Measurements from ENCODE around the gene MLX. TPM values are rescaled to one million over a fixed set of nuclear protein-coding genes. Genes with fewer than 3 reads are reported as not detected.

MLX gene
- total and polyA plus RNA-seq, 2 donors (not counting 1 experiment from before 2014, with no cell fraction given): 36.2 to 49.3 TPM

DNA sequence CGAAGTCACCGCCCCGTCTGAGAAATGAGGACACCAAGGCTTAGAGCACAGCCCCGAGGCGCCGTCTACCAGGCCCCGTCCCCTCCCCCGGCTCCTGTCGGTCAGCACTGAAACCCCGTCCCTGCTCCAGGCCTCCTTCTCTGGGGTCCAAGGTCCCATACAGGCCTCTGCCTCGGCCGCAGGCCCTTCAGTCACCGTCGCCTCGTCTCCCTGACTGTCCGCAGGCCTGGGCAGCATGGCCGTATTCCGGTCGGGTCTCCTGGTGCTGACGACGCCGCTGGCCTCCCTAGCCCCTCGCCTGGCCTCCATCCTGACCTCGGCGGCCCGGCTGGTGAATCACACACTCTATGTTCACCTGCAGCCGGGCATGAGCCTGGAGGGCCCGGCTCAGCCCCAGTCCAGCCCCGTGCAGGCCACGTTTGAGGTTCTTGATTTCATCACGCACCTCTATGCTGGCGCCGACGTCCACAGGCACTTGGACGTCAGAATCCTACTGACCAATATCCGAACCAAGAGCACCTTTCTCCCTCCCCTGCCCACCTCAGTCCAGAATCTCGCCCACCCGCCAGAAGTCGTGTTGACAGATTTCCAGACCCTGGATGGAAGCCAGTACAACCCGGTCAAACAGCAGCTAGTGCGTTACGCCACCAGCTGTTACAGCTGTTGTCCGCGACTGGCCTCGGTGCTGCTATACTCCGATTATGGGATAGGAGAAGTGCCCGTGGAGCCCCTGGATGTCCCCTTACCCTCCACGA is 4.3 kb upstream of the MLX start:
- H4K20me1 ChIP-seq (ENCODE audit: control insufficient read depth, extremely low read depth, insufficient read depth, low read length): no peaks in the 10 kb centered on the region
- H3K4me1 ChIP-seq (ENCODE audit: control insufficient read depth, extremely low read depth, insufficient read depth, low read length): peaks cover 14% of the 10 kb centered on the region
- peak overlapping the region; percentile 76 to 89 (median 82) for H3K4me3 ChIP-seq (replicated peaks in 1 of 4; ENCODE audit: control extremely low read depth in 1 of 4, insufficient read depth in 1 of 4, low read depth in 3 of 4, low read length in 4 of 4)
- H3K79me2 ChIP-seq (ENCODE audit: control insufficient read depth, insufficient read depth, low read length): peaks cover 32% of the 10 kb centered on the region
- H3K36me3 ChIP-seq (ENCODE audit: control insufficient read depth, insufficient read depth, low read length): peaks cover 16% of the 10 kb centered on the region
- peak overlapping the region; percentile 98 for H3K4me2 ChIP-seq (ENCODE audit: extremely low read depth, insufficient read depth, low read length)
- TF ChIP-seq EZH2 (IDR thresholded peaks at IDR 0.05; ENCODE audit: low read length, missing control alignments): no peak
- TF ChIP-seq, protein P1, sequence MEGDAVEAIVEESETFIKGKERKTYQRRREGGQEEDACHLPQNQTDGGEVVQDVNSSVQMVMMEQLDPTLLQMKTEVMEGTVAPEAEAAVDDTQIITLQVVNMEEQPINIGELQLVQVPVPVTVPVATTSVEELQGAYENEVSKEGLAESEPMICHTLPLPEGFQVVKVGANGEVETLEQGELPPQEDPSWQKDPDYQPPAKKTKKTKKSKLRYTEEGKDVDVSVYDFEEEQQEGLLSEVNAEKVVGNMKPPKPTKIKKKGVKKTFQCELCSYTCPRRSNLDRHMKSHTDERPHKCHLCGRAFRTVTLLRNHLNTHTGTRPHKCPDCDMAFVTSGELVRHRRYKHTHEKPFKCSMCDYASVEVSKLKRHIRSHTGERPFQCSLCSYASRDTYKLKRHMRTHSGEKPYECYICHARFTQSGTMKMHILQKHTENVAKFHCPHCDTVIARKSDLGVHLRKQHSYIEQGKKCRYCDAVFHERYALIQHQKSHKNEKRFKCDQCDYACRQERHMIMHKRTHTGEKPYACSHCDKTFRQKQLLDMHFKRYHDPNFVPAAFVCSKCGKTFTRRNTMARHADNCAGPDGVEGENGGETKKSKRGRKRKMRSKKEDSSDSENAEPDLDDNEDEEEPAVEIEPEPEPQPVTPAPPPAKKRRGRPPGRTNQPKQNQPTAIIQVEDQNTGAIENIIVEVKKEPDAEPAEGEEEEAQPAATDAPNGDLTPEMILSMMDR (conservative IDR thresholded peaks at IDR 0.05 in 1 of 2, IDR thresholded peaks at IDR 0.05 in 1 of 2; ENCODE audit: low read depth in 1 of 2, low read length in 2 of 2): no peak
- no peaks in the 10 kb centered on the region for H3K9me3 ChIP-seq (ENCODE audit: control insufficient read depth, insufficient read depth, low read depth, low read length)
- H3K27me3 ChIP-seq (ENCODE audit: control insufficient read depth, insufficient read depth, low read length): no peaks in the 10 kb centered on the region
- peak overlapping the region; percentile 76 for H3K9ac ChIP-seq (ENCODE audit: insufficient read depth, low read length)
- H2AFZ ChIP-seq (ENCODE audit: low read length): no peak overlapping the region
- peak overlapping the region; percentile 83 for H3K27ac ChIP-seq (ENCODE audit: insufficient read depth, low read length)
- peak; percentile 27 to 28 for DNase-seq (ENCODE audit: low read depth in 2 of 2)

DNA sequence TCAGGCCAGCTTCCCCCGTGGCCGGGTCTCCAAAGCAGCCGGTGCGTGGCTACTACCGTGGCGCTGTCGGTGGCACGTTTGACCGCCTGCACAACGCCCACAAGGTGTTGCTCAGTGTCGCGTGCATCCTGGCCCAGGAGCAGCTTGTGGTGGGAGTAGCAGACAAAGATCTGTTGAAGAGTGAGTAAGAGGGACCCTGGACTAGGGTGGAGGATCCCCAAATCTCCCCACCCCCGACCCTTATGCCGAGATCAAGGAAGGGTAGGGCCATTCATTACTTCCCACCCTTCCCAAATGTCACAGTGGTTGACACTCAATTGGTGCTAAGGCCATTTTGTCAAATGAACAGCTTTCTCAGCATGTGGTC is 3.8 kb upstream of the MLX start:
- Histone ChIP-seq H3K4me1 (ENCODE audit: control insufficient read depth, extremely low read depth, insufficient read depth, low read length) (peaks cover 16% of the 10 kb centered on the region), H2AFZ (ENCODE audit: low read length) (no peak overlapping the region), H3K4me2 (ENCODE audit: extremely low read depth, insufficient read depth, low read length) (peak overlapping the region; percentile 98), H3K4me3 (replicated peaks in 1 of 4; ENCODE audit: control extremely low read depth in 1 of 4, insufficient read depth in 1 of 4, low read depth in 3 of 4, low read length in 4 of 4) (peak overlapping the region; percentile 76 to 89 (median 82)), H3K79me2 (ENCODE audit: control insufficient read depth, insufficient read depth, low read length) (peaks cover 36% of the 10 kb centered on the region), H3K9ac (ENCODE audit: insufficient read depth, low read length) (peak overlapping the region; percentile 76), H4K20me1 (ENCODE audit: control insufficient read depth, extremely low read depth, insufficient read depth, low read length) (no peaks in the 10 kb centered on the region), H3K36me3 (ENCODE audit: control insufficient read depth, insufficient read depth, low read length) (peaks cover 18% of the 10 kb centered on the region), H3K27ac (ENCODE audit: insufficient read depth, low read length) (peak overlapping the region; percentile 83), H3K27me3 (ENCODE audit: control insufficient read depth, insufficient read depth, low read length) (no peaks in the 10 kb centered on the region), H3K9me3 (ENCODE audit: control insufficient read depth, insufficient read depth, low read depth, low read length) (no peaks in the 10 kb centered on the region)
- DNase-seq (ENCODE audit: low read depth in 2 of 2): no peak
- TF ChIP-seq EZH2 (IDR thresholded peaks at IDR 0.05; ENCODE audit: low read length, missing control alignments): no peak
- TF ChIP-seq, protein P1 (conservative IDR thresholded peaks at IDR 0.05 in 1 of 2, IDR thresholded peaks at IDR 0.05 in 1 of 2; ENCODE audit: low read depth in 1 of 2, low read length in 2 of 2): no peak

DNA sequence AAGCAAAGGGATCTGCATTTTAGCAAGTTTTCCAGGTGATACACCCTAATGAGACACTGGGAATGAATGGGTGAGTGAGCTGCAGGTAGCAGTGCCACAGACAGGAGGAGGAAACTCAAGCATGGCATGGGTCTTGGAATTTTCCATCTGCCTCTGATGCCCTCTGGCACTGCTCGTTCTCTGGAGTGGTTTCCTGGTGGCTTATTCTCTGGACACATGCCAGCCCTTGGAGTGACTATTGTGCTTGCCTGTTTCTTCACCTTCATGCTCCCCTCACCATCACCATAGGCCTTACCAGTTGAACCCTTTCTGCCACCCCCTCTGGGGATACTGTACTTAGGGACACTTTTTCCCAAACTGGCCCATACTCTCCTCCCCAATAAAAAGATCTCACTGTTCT is 3.4 kb upstream of the MLX start:
- Histone ChIP-seq H3K27me3 (ENCODE audit: control insufficient read depth, insufficient read depth, low read length) (no peaks in the 10 kb centered on the region), H3K9me3 (ENCODE audit: control insufficient read depth, insufficient read depth, low read depth, low read length) (no peaks in the 10 kb centered on the region), H3K9ac (ENCODE audit: insufficient read depth, low read length) (peak overlapping the region; percentile 76), H4K20me1 (ENCODE audit: control insufficient read depth, extremely low read depth, insufficient read depth, low read length) (no peaks in the 10 kb centered on the region), H3K4me1 (ENCODE audit: control insufficient read depth, extremely low read depth, insufficient read depth, low read length) (peaks cover 16% of the 10 kb centered on the region), H3K36me3 (ENCODE audit: control insufficient read depth, insufficient read depth, low read length) (peaks cover 18% of the 10 kb centered on the region), H3K4me2 (ENCODE audit: extremely low read depth, insufficient read depth, low read length) (peak overlapping the region; percentile 98), H3K4me3 (replicated peaks in 1 of 4; ENCODE audit: control extremely low read depth in 1 of 4, insufficient read depth in 1 of 4, low read depth in 3 of 4, low read length in 4 of 4) (peak overlapping the region; percentile 76 to 89 (median 82)), H3K27ac (ENCODE audit: insufficient read depth, low read length) (peak overlapping the region; percentile 83), H2AFZ (ENCODE audit: low read length) (no peak overlapping the region), H3K79me2 (ENCODE audit: control insufficient read depth, insufficient read depth, low read length) (peaks cover 40% of the 10 kb centered on the region)
- no peak for DNase-seq (ENCODE audit: low read depth in 2 of 2)
- no peak for TF ChIP-seq EZH2 (IDR thresholded peaks at IDR 0.05; ENCODE audit: low read length, missing control alignments)
- TF ChIP-seq, protein P1 (conservative IDR thresholded peaks at IDR 0.05 in 1 of 2, IDR thresholded peaks at IDR 0.05 in 1 of 2; ENCODE audit: low read depth in 1 of 2, low read length in 2 of 2): no peak

Data from fibroblast of lung (primary cell).